AG08395 (cell line): ENCODE measurements around the gene ZBTB17.
"Not testable (repeated sequence)": the region's sequence is repeated elsewhere in the genome, so short reads cannot be mapped to it uniquely, and the experiment has no call there.

Experiments
- DNase-seq: peaks from one replicate; pipeline ENCODE4 v3.0.0; 2012; ENCODE audit warnings: mixed read lengths, low spot score

Gene ZBTB17

GRCh38 chr1:15975805-15976680 is at the start of gene ZBTB17:
Gene ZBTB17, minus strand, starts transcription at chr1:15976101. Its CDS starts 27,606 bp downstream, at chr1:15948495.
- peak; percentile 99 for DNase-seq

GRCh38 chr1:16023050-16023653 is 47.3 kb upstream of the ZBTB17 start:
- no peak for DNase-seq

- DNase-seq = no peak
Observed at GRCh38 chr1:16022393-16022792, 46.5 kb upstream of the ZBTB17 start.

- DNase-seq = no peak
Observed at GRCh38 chr1:16021681-16022080, 45.8 kb upstream of the ZBTB17 start, which contains the start of gene CLCNKA. Gene CLCNKA, plus strand, starts transcription at chr1:16022036. Its CDS starts 584 bp downstream, at chr1:16022620.

GRCh38 chr1:16020878-16021277 is 45.0 kb upstream of the ZBTB17 start:
- DNase-seq = not testable (repeated sequence)

GRCh38 chr1:16020325-16020724 is 44.4 kb upstream of the ZBTB17 start:
- DNase-seq = no peak

- peak; percentile 62 for DNase-seq
Observed at GRCh38 chr1:16019644-16020277, 43.9 kb upstream of the ZBTB17 start.

- DNase-seq = no peak
Observed at GRCh38 chr1:16018749-16019643, 43.1 kb upstream of the ZBTB17 start.

- no peak for DNase-seq
Observed at GRCh38 chr1:16018308-16018707, 42.4 kb upstream of the ZBTB17 start.

GRCh38 chr1:16017461-16018303 is 41.8 kb upstream of the ZBTB17 start, which contains the start of gene HSPB7:
Gene HSPB7, minus strand, starts transcription at chr1:16018043. Its CDS starts 80 bp downstream, at chr1:16017963.
- DNase-seq = peak; percentile 95

- DNase-seq = no peak
Observed at GRCh38 chr1:16017076-16017460, 41.2 kb upstream of the ZBTB17 start.

- DNase-seq = peak; percentile 43
Observed at GRCh38 chr1:16015960-16016901, 40.3 kb upstream of the ZBTB17 start.

- DNase-seq = no peak
Observed at GRCh38 chr1:16015491-16015890, 39.6 kb upstream of the ZBTB17 start.

GRCh38 chr1:16014509-16015482 is 38.9 kb upstream of the ZBTB17 start:
- DNase-seq = no peak

GRCh38 chr1:16013908-16014258 is 38.0 kb upstream of the ZBTB17 start:
- DNase-seq = no peak

GRCh38 chr1:16013220-16013907 is 37.5 kb upstream of the ZBTB17 start:
- DNase-seq = peak; percentile 73

- DNase-seq = peak; percentile 61
Observed at GRCh38 chr1:16012590-16013219, 36.8 kb upstream of the ZBTB17 start.
